HepG2 (cell line): ENCODE measurements around the gene WNT16. TPM values are rescaled to one million over a fixed set of nuclear protein-coding genes. Genes with fewer than 3 reads are reported as not detected.

ENCODE experiments used
- ATAC-seq: fragments of 200-7000 bp; cut with Tn5 transposase; 3 replicates; pipeline ENCODE4 v1.9.1; 2020; ENCODE audit warnings: mild to moderate bottlenecking, moderate library complexity
- BruUV-seq: library from RNA; stranded (reverse); fragments of 400-500 nt; replicated peaks from 2 replicates; lab custom pipeline; 2021; lab: Mats Ljungman, UMichigan
- CTCF ChIA-PET: fragments of 300-600 bp; formaldehyde crosslinking; extraction: SDS; loops from one replicate; lab custom pipeline; 2021; ENCODE audit warnings: low total read pairs, inconsistent platforms, low intra/inter-chr PET ratio; lab: Yijun Ruan, JAX
- POLR2A ChIA-PET: fragments of 350-600 bp; sonication (Branson Sonifier 250); formaldehyde crosslinking; loops from one replicate; lab custom pipeline; 2020; ENCODE audit warnings: antibody characterized with exemption, inconsistent platforms; lab: Yijun Ruan, JAX
- DNase-seq: peaks from one replicate; pipeline ENCODE4 v3.0.0-alpha.2; 2015; ENCODE audit warnings: low spot score
- FAIRE-seq: peaks from 3 replicates; lab custom pipeline; 2011; peaks lifted over from hg19 to GRCh38; lab: Jason Lieb, UNC
- H2AFZ ChIP-seq: one replicate; pipeline ENCODE4 v1.6.1; 2011; ENCODE audit warnings: low read length, inconsistent platforms
- H3K27ac ChIP-seq: fragments of 300-600 bp; 3 replicates; pipeline ENCODE4 v1.8.0; 2011; ENCODE audit warnings: mixed run types, mild to moderate bottlenecking, mixed read lengths, low read length, inconsistent platforms; ENCODE audit not compliant: insufficient read depth; ENCODE audit errors: extremely low read length
- H3K27me3 ChIP-seq, 2 experiments: fragments of 200-600 bp in 1 of 2; 2 replicates in 1 of 2; 3 replicates in 1 of 2; pipeline versions ENCODE4 v1.6.0 to v1.8.0; 2011; ENCODE audit warnings: low read length in 2 of 2, mild to moderate bottlenecking in 2 of 2, moderate library complexity in 2 of 2, inconsistent platforms in 1 of 2; ENCODE audit not compliant: insufficient read depth in 2 of 2, control insufficient read depth in 1 of 2
- H3K36me3 ChIP-seq, 2 experiments: fragments of 200-600 bp in 1 of 2; replicated peaks in 1 of 2; 2 replicates in 1 of 2; 3 replicates in 1 of 2; pipeline versions ENCODE4 v1.5.1 to v1.8.0; 2011; ENCODE audit warnings: low read length in 2 of 2, inconsistent platforms in 1 of 2; ENCODE audit not compliant: insufficient read depth in 2 of 2, control insufficient read depth in 1 of 2
- H3K4me1 ChIP-seq: 2 replicates; pipeline ENCODE4 v1.5.1; 2012; ENCODE audit warnings: low read length, inconsistent platforms; ENCODE audit not compliant: insufficient read depth
- H3K4me2 ChIP-seq: 2 replicates; pipeline ENCODE4 v1.6.0; 2011; ENCODE audit warnings: low read depth, low read length, inconsistent platforms
- H3K4me3 ChIP-seq, 3 experiments: fragments of 200-600 bp in 1 of 3; sonication (generic), shearing (Covaris generic) in 1 of 3; replicated peaks in 1 of 3; 2 replicates each; pipeline ENCODE4 v1.5.1; 2011 to 2016; ENCODE audit warnings: low read length in 3 of 3, inconsistent platforms in 2 of 3, low read depth in 2 of 3, mild to moderate bottlenecking in 2 of 3, control low read depth in 1 of 3, mixed read lengths in 1 of 3; ENCODE audit not compliant: insufficient read depth in 1 of 3
- H3K79me2 ChIP-seq: one replicate; pipeline ENCODE4 v1.6.1; 2011; ENCODE audit warnings: low read length, inconsistent platforms; ENCODE audit not compliant: insufficient read depth
- H3K9ac ChIP-seq: 2 replicates; pipeline ENCODE4 v1.6.0; 2011; ENCODE audit warnings: mild to moderate bottlenecking, low read depth, low read length, inconsistent platforms; ENCODE audit not compliant: insufficient read depth
- H3K9me3 ChIP-seq: 2 replicates; pipeline ENCODE4 v1.5.1; 2012; ENCODE audit warnings: mild to moderate bottlenecking, low read length
- H4K20me1 ChIP-seq: 2 replicates; pipeline ENCODE4 v1.6.0; 2011; ENCODE audit warnings: inconsistent platforms, mild to moderate bottlenecking, low read length, moderate library complexity; ENCODE audit not compliant: insufficient read depth
- ATF7 ChIP-seq, 2 experiments: fragments of 450-650 bp in 1 of 2; sonication (generic) in 1 of 2; formaldehyde crosslinking in 1 of 2; IDR thresholded peaks; 2 replicates each; pipeline versions ENCODE4 v1.4.0 to v1.6.1; 2016 to 2020; ENCODE audit warnings: antibody characterized with exemption in 1 of 2, mild to moderate bottlenecking in 1 of 2, missing genetic modification reagents in 1 of 2
- ATF7-NPFF ChIP-seq: sonication (generic); formaldehyde crosslinking; IDR thresholded peaks from 2 replicates; pipeline ENCODE4 v1.8.1; 2023; ENCODE audit warnings: mild to moderate bottlenecking, low read depth, missing genetic modification reagents, moderate library complexity
- CBX1 ChIP-seq: IDR thresholded peaks from one replicate; pipeline ENCODE4 v1.6.1; 2016; ENCODE audit warnings: antibody characterized with exemption, low read depth
- E2F5 ChIP-seq: sonication (generic); formaldehyde crosslinking; conservative IDR thresholded peaks from 2 replicates; pipeline ENCODE4 v1.4.0; 2020; ENCODE audit warnings: missing genetic modification reagents
- HMGXB4 ChIP-seq, 2 experiments: sonication (generic) in 1 of 2; formaldehyde crosslinking in 1 of 2; IDR thresholded peaks; 2 replicates each; pipeline versions ENCODE4 v1.4.0 to v1.6.1; 2018 to 2020; ENCODE audit warnings: missing genetic modification reagents in 2 of 2, borderline replicate concordance in 1 of 2, low read depth in 1 of 2, mild to moderate bottlenecking in 1 of 2, missing biosample characterization in 1 of 2
- ISL2 ChIP-seq: sonication (generic); formaldehyde crosslinking; IDR thresholded peaks from 2 replicates; pipeline ENCODE4 v1.5.0; 2020; ENCODE audit warnings: missing genetic modification reagents
- MYC ChIP-seq: sonication (generic); formaldehyde crosslinking; IDR thresholded peaks from 2 replicates; pipeline ENCODE4 v1.9.0; 2021; ENCODE audit warnings: missing genetic modification reagents, borderline replicate concordance
- RFX3 ChIP-seq: IDR thresholded peaks from 2 replicates; pipeline ENCODE4 v1.6.1; 2016; ENCODE audit warnings: missing biosample characterization, missing genetic modification reagents
- SMAD1 ChIP-seq: sonication (generic); formaldehyde crosslinking; IDR thresholded peaks from 2 replicates; pipeline ENCODE4 v1.4.0; 2020; ENCODE audit warnings: missing genetic modification reagents, low read depth, mild to moderate bottlenecking, borderline replicate concordance
- SRSF1 ChIP-seq: fragments of 200-400 bp; formaldehyde crosslinking; optimal IDR thresholded peaks from 2 replicates; pipeline ENCODE3; 2017; ENCODE audit warnings: mild to moderate bottlenecking, low read depth, low read length, moderate library complexity
- THYN1 ChIP-seq: sonication (generic); formaldehyde crosslinking; IDR thresholded peaks from 2 replicates; pipeline ENCODE4 v1.8.1; 2023; ENCODE audit warnings: low read depth, mild to moderate bottlenecking, moderate library complexity, missing genetic modification reagents, borderline replicate concordance
- YEATS4 ChIP-seq: sonication (generic); formaldehyde crosslinking; IDR thresholded peaks from 2 replicates; pipeline ENCODE4 v1.4.0; 2020; ENCODE audit warnings: missing genetic modification reagents, borderline replicate concordance
- ZNF44 ChIP-seq: sonication (generic); formaldehyde crosslinking; IDR thresholded peaks from 2 replicates; pipeline ENCODE4 v1.5.1; 2020; ENCODE audit warnings: mild to moderate bottlenecking, missing genetic modification reagents
- ZNF451 ChIP-seq: sonication (generic); formaldehyde crosslinking; IDR thresholded peaks from 2 replicates; pipeline ENCODE4 v1.5.0; 2020; ENCODE audit warnings: mild to moderate bottlenecking, missing genetic modification reagents
- ZNF547 ChIP-seq: sonication (generic); formaldehyde crosslinking; IDR thresholded peaks from 2 replicates; pipeline ENCODE4 v1.5.1; 2020; ENCODE audit warnings: mild to moderate bottlenecking, missing genetic modification reagents
- ZNF564 ChIP-seq: sonication (generic); formaldehyde crosslinking; IDR thresholded peaks from 2 replicates; pipeline ENCODE4 v1.8.1; 2023; ENCODE audit warnings: mild to moderate bottlenecking, missing genetic modification reagents
- in situ Hi-C: cut with HindIII; loops from 2 replicates; pipeline ENCODE4 v1.10.0; 2017; ENCODE audit warnings: low pct_unique_long_range_greater_than_20kb; ENCODE audit not compliant: extremely low pct_ligation_motif_present
- intact Hi-C: fragments of 100-400 bp; cut with micrococcal nuclease; formaldehyde crosslinking; loops from one replicate; pipeline ENCODE4 v1.10.0; 2022; ENCODE audit not compliant: unreplicated experiment
- polyA plus RNA-seq, 8 experiments: library from polyadenylated mRNA; depleted of rRNA in 3 of 8; stranded (reverse) in 7 of 8; unstranded in 1 of 8; fragments of >200 nt; fragmentation: Illumina TruSeq in 4 of 8; extraction: Trizol in 4 of 8; gene quantifications; 2 replicates each; pipeline versions ENCODE4 v1.2.1 to v1.2.3, GENCODE V29; 2011 to 2016; ENCODE audit warnings: low read depth in 4 of 8, missing spikeins in 1 of 8, mixed read lengths in 1 of 8; ENCODE audit not compliant: insufficient read depth in 1 of 8
- total RNA-seq, 5 experiments: library from RNA; depleted of rRNA; stranded (reverse); fragments of >200 nt; fragmentation: Illumina TruSeq; extraction: Trizol; gene quantifications; 2 replicates each; pipeline ENCODE4 v1.2.3, GENCODE V29; 2016; ENCODE audit warnings: low read depth in 1 of 5
- TF ChIP-seq, protein P1 (sequence below): sonication (generic); formaldehyde crosslinking; IDR thresholded peaks from 2 replicates; pipeline ENCODE4 v1.5.0; 2020; ENCODE audit warnings: mild to moderate bottlenecking, missing genetic modification reagents
- TF ChIP-seq, protein P2 (sequence below): fragments of 450-650 bp; IDR thresholded peaks from 2 replicates; pipeline ENCODE4 v1.6.1; 2017

Gene WNT16
- total and polyA plus RNA-seq, 2 of the 13 experiments (the other 11 are each of a cell fraction or from before 2014, with no cell fraction given): not detected

DNA sequence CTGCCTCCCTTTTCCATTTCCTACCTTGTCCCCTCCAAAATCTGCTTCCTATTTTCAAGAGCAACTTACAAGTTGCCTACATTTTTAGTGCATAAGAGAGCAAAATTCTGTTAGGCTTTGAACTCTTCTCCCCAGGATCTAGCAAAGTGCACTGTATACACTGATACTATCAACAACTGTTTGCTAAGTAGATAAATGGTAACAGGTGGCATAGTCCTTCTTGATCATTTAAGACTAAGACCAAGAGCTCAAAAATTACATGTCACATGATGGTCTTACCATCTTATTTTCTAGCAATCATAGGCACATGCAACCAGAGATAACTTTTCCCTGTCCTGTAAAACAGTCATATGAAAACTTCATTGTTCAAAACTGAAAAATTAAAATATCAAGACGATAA, 51.1 kb downstream of the WNT16 start (continued):
- TF ChIP-seq ATF7 (IDR thresholded peaks at IDR 0.05) (no peak), ATF7 (CRISPR knock-in tag; IDR thresholded peaks at IDR 0.05) (no peak), SMAD1 (CRISPR knock-in tag) (no peak), ZNF564 (CRISPR knock-in tag) (no peak), MYC (no peak), ATF7-NPFF (no peak), ZNF451 (CRISPR knock-in tag) (no peak), THYN1 (CRISPR knock-in tag) (no peak), RFX3 (CRISPR knock-in tag) (no peak), CBX1 (no peak), SRSF1 (no peak)

GRCh38 chr7:121382473-121382872, 53.7 kb downstream of the WNT16 start:
- peaks cover 5 to 19% of the 10 kb centered on the region in 2 experiments; a peak in 4 of 5 replicates for H3K36me3 ChIP-seq
- no peaks in the 10 kb centered on the region for H3K9me3 ChIP-seq
- CTCF ChIA-PET: no interaction called here
- in situ Hi-C loops: no loop called here
- no peaks in the 10 kb centered on the region for H3K27me3 ChIP-seq
- intact Hi-C loops: no loop called here
- FAIRE-seq (no peak), ATAC-seq (no peak)
- H3K4me2 ChIP-seq: no peak overlapping the region
- TF ChIP-seq ISL2 (CRISPR knock-in tag) (no peak), HMGXB4 (CRISPR knock-in tag; IDR thresholded peaks at IDR 0.05; ENCODE audit: borderline replicate concordance in 1 of 2, low read depth in 1 of 2) (no peak), ZNF547 (CRISPR knock-in tag) (no peak), E2F5 (CRISPR knock-in tag) (no peak), YEATS4 (CRISPR knock-in tag) (no peak), ZNF44 (CRISPR knock-in tag) (no peak)
- TF ChIP-seq, protein P1, sequence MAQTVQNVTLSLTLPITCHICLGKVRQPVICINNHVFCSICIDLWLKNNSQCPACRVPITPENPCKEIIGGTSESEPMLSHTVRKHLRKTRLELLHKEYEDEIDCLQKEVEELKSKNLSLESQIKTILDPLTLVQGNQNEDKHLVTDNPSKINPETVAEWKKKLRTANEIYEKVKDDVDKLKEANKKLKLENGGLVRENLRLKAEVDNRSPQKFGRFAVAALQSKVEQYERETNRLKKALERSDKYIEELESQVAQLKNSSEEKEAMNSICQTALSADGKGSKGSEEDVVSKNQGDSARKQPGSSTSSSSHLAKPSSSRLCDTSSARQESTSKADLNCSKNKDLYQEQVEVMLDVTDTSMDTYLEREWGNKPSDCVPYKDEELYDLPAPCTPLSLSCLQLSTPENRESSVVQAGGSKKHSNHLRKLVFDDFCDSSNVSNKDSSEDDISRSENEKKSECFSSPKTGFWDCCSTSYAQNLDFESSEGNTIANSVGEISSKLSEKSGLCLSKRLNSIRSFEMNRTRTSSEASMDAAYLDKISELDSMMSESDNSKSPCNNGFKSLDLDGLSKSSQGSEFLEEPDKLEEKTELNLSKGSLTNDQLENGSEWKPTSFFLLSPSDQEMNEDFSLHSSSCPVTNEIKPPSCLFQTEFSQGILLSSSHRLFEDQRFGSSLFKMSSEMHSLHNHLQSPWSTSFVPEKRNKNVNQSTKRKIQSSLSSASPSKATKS (CRISPR knock-in tag): no peak
- TF ChIP-seq, protein P2, sequence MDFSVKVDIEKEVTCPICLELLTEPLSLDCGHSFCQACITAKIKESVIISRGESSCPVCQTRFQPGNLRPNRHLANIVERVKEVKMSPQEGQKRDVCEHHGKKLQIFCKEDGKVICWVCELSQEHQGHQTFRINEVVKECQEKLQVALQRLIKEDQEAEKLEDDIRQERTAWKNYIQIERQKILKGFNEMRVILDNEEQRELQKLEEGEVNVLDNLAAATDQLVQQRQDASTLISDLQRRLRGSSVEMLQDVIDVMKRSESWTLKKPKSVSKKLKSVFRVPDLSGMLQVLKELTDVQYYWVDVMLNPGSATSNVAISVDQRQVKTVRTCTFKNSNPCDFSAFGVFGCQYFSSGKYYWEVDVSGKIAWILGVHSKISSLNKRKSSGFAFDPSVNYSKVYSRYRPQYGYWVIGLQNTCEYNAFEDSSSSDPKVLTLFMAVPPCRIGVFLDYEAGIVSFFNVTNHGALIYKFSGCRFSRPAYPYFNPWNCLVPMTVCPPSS: no peak
- TF ChIP-seq, all 625 proteins: peak for 0
- DNase-seq: no peak
- BruUV-seq: no TSS peak
- peaks cover 7% of the 10 kb centered on the region; the same call in 1 of the 2 replicates for H3K4me1 ChIP-seq
- peaks cover 34% of the 10 kb centered on the region for H3K79me2 ChIP-seq
- POLR2A ChIA-PET: interaction anchor here (1.1 kb wide), 1 partner anchor 14 kb away, joined by 4 read pairs; the partner anchor contains the start of gene FAM3C
- no peak overlapping the region for H3K9ac ChIP-seq
- H2AFZ ChIP-seq: no peak overlapping the region
- H4K20me1 ChIP-seq: no peaks in the 10 kb centered on the region
- no peak overlapping the region for H3K27ac ChIP-seq
- no peak overlapping the region for H3K4me3 ChIP-seq
